Measurements from ENCODE around the gene HK2.

DNA sequence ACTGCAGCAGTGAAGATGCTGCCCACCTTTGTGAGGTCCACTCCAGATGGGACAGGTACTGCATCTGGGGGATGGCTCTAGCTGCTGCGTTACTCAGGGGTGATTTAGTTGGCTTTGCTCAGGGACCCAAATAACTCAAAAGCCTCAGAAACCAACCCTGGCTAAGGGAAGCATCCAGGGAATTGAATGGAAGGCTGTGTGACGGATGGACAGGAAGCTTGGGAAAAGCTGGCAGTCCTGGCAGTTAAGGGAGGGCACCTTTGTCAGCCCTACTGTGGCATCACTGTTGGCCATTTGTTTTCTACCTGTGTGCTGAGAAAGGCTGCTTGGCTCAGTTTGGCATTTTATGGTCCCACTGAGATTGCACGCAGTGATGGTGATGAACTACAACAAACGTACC, 20.5 kb downstream of the HK2 start:
- TF ChIP-seq, protein P1, sequence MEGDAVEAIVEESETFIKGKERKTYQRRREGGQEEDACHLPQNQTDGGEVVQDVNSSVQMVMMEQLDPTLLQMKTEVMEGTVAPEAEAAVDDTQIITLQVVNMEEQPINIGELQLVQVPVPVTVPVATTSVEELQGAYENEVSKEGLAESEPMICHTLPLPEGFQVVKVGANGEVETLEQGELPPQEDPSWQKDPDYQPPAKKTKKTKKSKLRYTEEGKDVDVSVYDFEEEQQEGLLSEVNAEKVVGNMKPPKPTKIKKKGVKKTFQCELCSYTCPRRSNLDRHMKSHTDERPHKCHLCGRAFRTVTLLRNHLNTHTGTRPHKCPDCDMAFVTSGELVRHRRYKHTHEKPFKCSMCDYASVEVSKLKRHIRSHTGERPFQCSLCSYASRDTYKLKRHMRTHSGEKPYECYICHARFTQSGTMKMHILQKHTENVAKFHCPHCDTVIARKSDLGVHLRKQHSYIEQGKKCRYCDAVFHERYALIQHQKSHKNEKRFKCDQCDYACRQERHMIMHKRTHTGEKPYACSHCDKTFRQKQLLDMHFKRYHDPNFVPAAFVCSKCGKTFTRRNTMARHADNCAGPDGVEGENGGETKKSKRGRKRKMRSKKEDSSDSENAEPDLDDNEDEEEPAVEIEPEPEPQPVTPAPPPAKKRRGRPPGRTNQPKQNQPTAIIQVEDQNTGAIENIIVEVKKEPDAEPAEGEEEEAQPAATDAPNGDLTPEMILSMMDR (IDR thresholded peaks at IDR 0.05) = no peak
- no peak for TF ChIP-seq POLR2A (IDR thresholded peaks at IDR 0.05)
